Measurements from ENCODE around the gene MOSPD2. TPM values are rescaled to one million over a fixed set of nuclear protein-coding genes. Genes with fewer than 3 reads are reported as not detected.

Gene MOSPD2
- total RNA-seq, 2 donors from 2014 or later: 19.0 to 21.1 TPM

GRCh38 chrX:14936561-14936960, 63.3 kb downstream of the MOSPD2 start:
- DNase-seq (ENCODE audit: low spot score in 2 of 2) (no peak), ATAC-seq (no peak)
- no peaks in the 10 kb centered on the region for H3K36me3 Mint-ChIP-seq
- H3K27ac Mint-ChIP-seq: peak overlapping the region in 1 of 2 donors; percentile 79
- no peaks in the 10 kb centered on the region for H3K9me3 Mint-ChIP-seq

- H3K9me3 Mint-ChIP-seq: no peaks in the 10 kb centered on the region
- no peak for DNase-seq (ENCODE audit: low spot score in 2 of 2)
- ATAC-seq: no peak
- no peak overlapping the region for H3K27ac Mint-ChIP-seq
- no peaks in the 10 kb centered on the region for H3K36me3 Mint-ChIP-seq
These were observed 66.4 kb downstream of the MOSPD2 start for GRCh38 chrX:14939644-14940043.

- no peaks in the 10 kb centered on the region for H3K36me3 Mint-ChIP-seq
- H3K9me3 Mint-ChIP-seq: no peaks in the 10 kb centered on the region
- ATAC-seq (no peak), DNase-seq (ENCODE audit: low spot score in 2 of 2) (no peak)
- H3K27ac Mint-ChIP-seq: no peak overlapping the region
These were observed 68.1 kb downstream of the MOSPD2 start for GRCh38 chrX:14941301-14941700.

GRCh38 chrX:14942341-14942740, 69.1 kb downstream of the MOSPD2 start:
- ATAC-seq (no peak), DNase-seq (ENCODE audit: low spot score in 2 of 2) (no peak)
- H3K36me3 Mint-ChIP-seq: no peaks in the 10 kb centered on the region
- H3K9me3 Mint-ChIP-seq: no peaks in the 10 kb centered on the region
- no peak overlapping the region for H3K27ac Mint-ChIP-seq

- Mint-ChIP-seq H3K9me3 (no peaks in the 10 kb centered on the region), H3K27ac (no peak overlapping the region), H3K36me3 (no peaks in the 10 kb centered on the region)
- no peak for DNase-seq (ENCODE audit: low spot score in 2 of 2)
- ATAC-seq: no peak
These were observed 70.7 kb downstream of the MOSPD2 start for GRCh38 chrX:14943962-14944361.

GRCh38 chrX:14946606-14947155, 73.5 kb downstream of the MOSPD2 start:
- DNase-seq (ENCODE audit: low spot score in 2 of 2) (no peak), ATAC-seq (no peak)
- no peaks in the 10 kb centered on the region for H3K36me3 Mint-ChIP-seq
- no peak overlapping the region for H3K27ac Mint-ChIP-seq
- H3K9me3 Mint-ChIP-seq: no peaks in the 10 kb centered on the region

- H3K9me3 Mint-ChIP-seq: no peaks in the 10 kb centered on the region
- DNase-seq (ENCODE audit: low spot score in 2 of 2): no peak
- no peak for ATAC-seq
- no peak overlapping the region for H3K27ac Mint-ChIP-seq
- H3K36me3 Mint-ChIP-seq: no peaks in the 10 kb centered on the region
These were observed 75.5 kb downstream of the MOSPD2 start for GRCh38 chrX:14948691-14949090.

- Mint-ChIP-seq H3K9me3 (peaks cover 6% of the 10 kb centered on the region in 2 donors), H3K36me3 (peaks cover 0 to 7% of the 10 kb centered on the region in 2 donors), H3K27ac (no peak overlapping the region)
- DNase-seq (ENCODE audit: low spot score in 2 of 2) (no peak), ATAC-seq (no peak)
These were observed 83.8 kb downstream of the MOSPD2 start for GRCh38 chrX:14956813-14957582.

GRCh38 chrX:14963447-14964236, 90.4 kb downstream of the MOSPD2 start:
- H3K27ac Mint-ChIP-seq: no peak overlapping the region
- ATAC-seq (no peak), DNase-seq (ENCODE audit: low spot score in 2 of 2) (no peak)

GRCh38 chrX:14964500-14964899, 91.3 kb downstream of the MOSPD2 start:
- ATAC-seq (no peak), DNase-seq (ENCODE audit: low spot score in 2 of 2) (no peak)
- H3K27ac Mint-ChIP-seq: peak overlapping the region in 1 of 2 donors; percentile 68
- H3K36me3 Mint-ChIP-seq: no peaks in the 10 kb centered on the region
- H3K9me3 Mint-ChIP-seq: no peaks in the 10 kb centered on the region

More at GRCh38 chrX:14963447-14964236, 90.4 kb downstream of the MOSPD2 start:
- no peaks in the 10 kb centered on the region for H3K9me3 Mint-ChIP-seq
- H3K36me3 Mint-ChIP-seq: no peaks in the 10 kb centered on the region

Other genes with a start within 250 kb of the MOSPD2 start
- gene FANCB, start 352 bp upstream of the MOSPD2 start, total RNA-seq: 10 to 100 TPM; 20.9 to 21.8 TPM